Nephron progenitor cell (in vitro differentiated cells): ENCODE measurements around the gene TRAPPC5.

Source experiments
- DNase-seq: peaks from one replicate; pipeline ENCODE4 v3.0.0; 2021
- H3K27ac Mint-ChIP-seq: 2 replicates; pipeline ENCODE4 v1.8.0; 2021; ENCODE audit warnings: mild to moderate bottlenecking, moderate library complexity, mixed read lengths
- H3K27me3 Mint-ChIP-seq: 2 replicates; pipeline ENCODE4 v1.8.0; 2021; ENCODE audit warnings: mild to moderate bottlenecking, low read depth, mixed read lengths; ENCODE audit not compliant: poor library complexity
- H3K36me3 Mint-ChIP-seq: 2 replicates; pipeline ENCODE4 v1.8.0; 2021; ENCODE audit warnings: low read depth, mixed read lengths
- H3K4me1 Mint-ChIP-seq: 2 replicates; pipeline ENCODE4 v1.8.0; 2021; ENCODE audit warnings: mixed read lengths
- H3K4me3 Mint-ChIP-seq: 2 replicates; pipeline ENCODE4 v1.8.0; 2021; ENCODE audit warnings: mild to moderate bottlenecking, moderate library complexity, mixed read lengths
- H3K9me3 Mint-ChIP-seq: 2 replicates; pipeline ENCODE4 v1.8.0; 2021; ENCODE audit warnings: mild to moderate bottlenecking, moderate library complexity, mixed read lengths
- TF ChIP-seq, protein P1 (sequence below): fragments of 200-600 bp; sonication (generic); IDR thresholded peaks from 2 replicates; pipeline ENCODE4 v1.5.0; 2021; ENCODE audit warnings: antibody characterized with exemption

The TRAPPC5 gene

DNA sequence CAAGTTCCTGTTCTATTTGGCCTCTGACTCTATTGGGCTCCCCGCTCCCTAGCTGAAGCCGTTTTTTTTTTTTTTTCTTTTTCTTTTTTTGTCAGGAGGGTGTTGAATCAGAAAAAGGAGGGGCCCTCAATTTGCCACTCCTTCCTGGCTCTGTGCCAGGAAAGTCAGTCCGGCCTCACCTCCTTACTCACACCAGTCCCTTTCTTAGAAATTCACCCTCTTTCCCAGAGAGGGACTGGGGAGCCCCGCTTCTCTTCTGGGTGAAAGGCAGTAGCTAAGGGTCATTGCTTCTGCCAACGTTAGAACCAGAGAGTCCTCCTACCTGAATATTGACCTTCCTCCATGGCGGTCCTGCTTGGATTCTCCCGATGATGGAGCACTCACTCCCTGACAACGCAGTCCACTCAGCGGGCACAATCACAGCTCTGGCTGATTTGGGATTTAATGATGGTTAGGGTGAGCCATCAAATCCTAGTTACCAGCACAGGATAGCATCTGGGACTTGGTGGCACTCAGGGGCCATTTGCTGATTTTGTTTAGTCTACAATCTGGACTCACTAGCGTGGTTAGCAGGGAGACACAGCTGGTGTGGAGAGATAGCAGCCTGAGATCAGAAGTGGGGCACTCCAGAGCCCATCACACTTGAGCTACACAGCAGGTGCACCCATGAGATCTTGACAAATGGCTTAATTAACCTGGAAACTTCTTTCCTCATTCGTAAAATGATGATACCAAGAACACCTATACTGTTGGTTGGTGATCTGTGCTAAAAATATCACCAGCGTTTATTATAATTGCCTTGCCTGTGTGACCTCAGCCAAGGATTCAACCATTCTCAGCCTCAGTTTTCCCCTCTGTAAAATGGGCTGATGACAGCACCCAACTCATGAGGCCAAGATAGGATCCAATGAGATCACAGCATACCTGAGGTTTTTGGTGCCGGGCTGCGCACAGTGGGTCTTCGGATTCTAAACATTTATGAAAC, 19.1 kb downstream of the TRAPPC5 start:
- Mint-ChIP-seq H3K4me3 (no peak overlapping the region), H3K27ac (no peak overlapping the region), H3K36me3 (no peaks in the 10 kb centered on the region), H3K9me3 (no peaks in the 10 kb centered on the region), H3K27me3 (peaks cover 68% of the 10 kb centered on the region), H3K4me1 (no peaks in the 10 kb centered on the region)
- no peak for DNase-seq
- TF ChIP-seq, protein P1, sequence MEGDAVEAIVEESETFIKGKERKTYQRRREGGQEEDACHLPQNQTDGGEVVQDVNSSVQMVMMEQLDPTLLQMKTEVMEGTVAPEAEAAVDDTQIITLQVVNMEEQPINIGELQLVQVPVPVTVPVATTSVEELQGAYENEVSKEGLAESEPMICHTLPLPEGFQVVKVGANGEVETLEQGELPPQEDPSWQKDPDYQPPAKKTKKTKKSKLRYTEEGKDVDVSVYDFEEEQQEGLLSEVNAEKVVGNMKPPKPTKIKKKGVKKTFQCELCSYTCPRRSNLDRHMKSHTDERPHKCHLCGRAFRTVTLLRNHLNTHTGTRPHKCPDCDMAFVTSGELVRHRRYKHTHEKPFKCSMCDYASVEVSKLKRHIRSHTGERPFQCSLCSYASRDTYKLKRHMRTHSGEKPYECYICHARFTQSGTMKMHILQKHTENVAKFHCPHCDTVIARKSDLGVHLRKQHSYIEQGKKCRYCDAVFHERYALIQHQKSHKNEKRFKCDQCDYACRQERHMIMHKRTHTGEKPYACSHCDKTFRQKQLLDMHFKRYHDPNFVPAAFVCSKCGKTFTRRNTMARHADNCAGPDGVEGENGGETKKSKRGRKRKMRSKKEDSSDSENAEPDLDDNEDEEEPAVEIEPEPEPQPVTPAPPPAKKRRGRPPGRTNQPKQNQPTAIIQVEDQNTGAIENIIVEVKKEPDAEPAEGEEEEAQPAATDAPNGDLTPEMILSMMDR: no peak

DNA sequence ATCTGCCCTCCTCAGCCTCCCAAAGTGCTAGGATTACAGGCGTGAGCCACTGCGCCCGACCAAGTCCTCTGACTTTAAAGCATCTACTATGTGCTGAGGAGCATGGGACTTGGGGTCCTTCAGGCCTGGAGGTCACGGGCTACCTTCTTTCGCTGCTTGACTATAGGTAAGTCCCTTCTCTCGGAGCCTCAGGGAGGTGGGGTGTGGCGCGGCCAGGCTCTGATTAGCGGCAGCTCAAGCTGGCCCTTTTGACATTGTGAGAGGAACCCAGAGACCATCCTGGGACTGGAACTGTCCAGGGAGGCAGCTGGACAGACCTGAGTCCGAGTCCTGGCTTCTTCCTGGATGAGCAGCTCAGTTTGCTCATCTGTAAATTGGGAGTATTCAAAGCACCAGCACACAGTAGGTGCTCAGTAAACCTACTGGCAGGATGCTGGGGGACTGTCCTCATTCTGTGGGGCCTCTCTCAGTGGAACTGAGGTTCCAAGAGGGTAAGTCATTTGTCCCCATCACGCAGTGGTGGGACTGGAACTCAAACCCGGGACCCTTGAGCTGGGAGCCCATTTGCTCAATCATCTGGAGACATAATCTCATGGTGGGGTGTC, 20.5 kb downstream of the TRAPPC5 start:
- Mint-ChIP-seq H3K4me1 (no peaks in the 10 kb centered on the region), H3K9me3 (no peaks in the 10 kb centered on the region), H3K27ac (no peak overlapping the region), H3K4me3 (no peak overlapping the region), H3K36me3 (no peaks in the 10 kb centered on the region), H3K27me3 (peaks cover 67% of the 10 kb centered on the region)
- TF ChIP-seq, protein P1: no peak
- no peak for DNase-seq

DNA sequence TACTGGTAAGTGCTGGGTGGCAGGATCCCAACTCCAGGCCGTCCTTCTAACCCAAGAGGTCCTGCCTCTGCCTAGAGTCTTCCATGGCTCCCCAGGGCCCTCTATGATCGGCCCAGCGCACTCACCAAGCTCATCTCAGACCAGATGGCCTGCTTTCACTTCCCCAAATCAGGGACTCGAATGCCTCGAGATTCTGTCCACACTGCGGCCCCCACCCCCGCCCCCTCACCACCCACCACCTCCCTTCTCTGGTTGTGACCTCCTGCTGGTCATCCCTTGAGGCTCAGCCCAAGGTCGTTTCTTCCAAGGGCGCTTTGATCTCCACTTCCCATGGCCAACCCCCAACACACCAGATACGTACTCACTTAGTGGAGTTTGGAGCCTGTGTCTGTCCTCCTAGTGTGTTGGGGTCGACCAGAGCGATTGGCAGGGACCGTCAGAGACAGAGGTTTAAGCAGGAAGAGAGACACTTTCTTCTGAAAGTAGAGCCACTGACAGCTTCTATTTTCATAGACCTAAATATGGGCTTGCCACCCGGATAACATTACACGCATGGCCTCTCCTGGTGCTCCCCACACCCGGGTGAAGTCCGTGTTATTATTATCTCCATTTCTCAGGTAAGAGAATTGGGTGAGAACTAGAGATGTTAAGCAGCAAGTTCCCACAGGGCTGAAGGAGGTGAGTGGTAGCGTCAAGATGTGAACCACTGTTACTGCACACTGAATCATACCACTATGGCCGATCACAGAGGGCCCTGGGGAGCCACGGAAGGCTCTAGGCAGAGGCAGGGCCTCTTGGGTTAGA, 21.2 kb downstream of the TRAPPC5 start, which contains the start of gene FCER2:
Gene FCER2, minus strand, starts transcription at position 478 of the 804 bp plus-strand sequence. CDS start 2,371 bp downstream, outside the sequence.
- Mint-ChIP-seq H3K27ac (peak within 1 kb of the TSS; percentile 27), H3K9me3 (no peaks in the 10 kb centered on the region), H3K4me3 (no peak within 1 kb of the TSS), H3K36me3 (no peaks in the 10 kb centered on the region), H3K4me1 (no peaks in the 10 kb centered on the region), H3K27me3 (peaks cover 66% of the 10 kb centered on the region)
- TF ChIP-seq, protein P1: no peak
- DNase-seq: no peak

DNA sequence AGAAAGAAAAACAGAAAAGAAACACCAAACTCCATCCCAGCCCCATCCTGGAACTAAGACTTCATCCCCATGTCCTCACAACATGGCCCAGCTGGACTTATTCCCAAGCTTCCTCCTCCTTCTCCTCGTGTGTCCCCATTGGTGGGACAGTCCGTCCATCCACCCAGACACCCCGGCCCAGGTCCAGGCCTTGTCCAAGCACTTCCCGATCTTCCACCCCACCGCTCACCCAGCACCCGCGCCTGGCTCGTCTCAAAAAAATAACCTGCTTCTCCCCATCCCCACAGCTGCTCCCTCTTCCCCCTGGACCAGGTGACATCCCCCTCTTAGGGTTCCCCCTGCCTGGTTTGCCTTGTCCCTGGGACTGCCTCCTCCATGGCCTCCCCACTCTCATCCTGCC, 22.7 kb downstream of the TRAPPC5 start:
- peaks cover 53% of the 10 kb centered on the region for H3K27me3 Mint-ChIP-seq
- TF ChIP-seq, protein P1: no peak
- H3K27ac Mint-ChIP-seq: no peak overlapping the region
- H3K4me3 Mint-ChIP-seq: no peak overlapping the region
- H3K4me1 Mint-ChIP-seq: no peaks in the 10 kb centered on the region
- no peaks in the 10 kb centered on the region for H3K9me3 Mint-ChIP-seq
- no peak for DNase-seq
- H3K36me3 Mint-ChIP-seq: no peaks in the 10 kb centered on the region

DNA sequence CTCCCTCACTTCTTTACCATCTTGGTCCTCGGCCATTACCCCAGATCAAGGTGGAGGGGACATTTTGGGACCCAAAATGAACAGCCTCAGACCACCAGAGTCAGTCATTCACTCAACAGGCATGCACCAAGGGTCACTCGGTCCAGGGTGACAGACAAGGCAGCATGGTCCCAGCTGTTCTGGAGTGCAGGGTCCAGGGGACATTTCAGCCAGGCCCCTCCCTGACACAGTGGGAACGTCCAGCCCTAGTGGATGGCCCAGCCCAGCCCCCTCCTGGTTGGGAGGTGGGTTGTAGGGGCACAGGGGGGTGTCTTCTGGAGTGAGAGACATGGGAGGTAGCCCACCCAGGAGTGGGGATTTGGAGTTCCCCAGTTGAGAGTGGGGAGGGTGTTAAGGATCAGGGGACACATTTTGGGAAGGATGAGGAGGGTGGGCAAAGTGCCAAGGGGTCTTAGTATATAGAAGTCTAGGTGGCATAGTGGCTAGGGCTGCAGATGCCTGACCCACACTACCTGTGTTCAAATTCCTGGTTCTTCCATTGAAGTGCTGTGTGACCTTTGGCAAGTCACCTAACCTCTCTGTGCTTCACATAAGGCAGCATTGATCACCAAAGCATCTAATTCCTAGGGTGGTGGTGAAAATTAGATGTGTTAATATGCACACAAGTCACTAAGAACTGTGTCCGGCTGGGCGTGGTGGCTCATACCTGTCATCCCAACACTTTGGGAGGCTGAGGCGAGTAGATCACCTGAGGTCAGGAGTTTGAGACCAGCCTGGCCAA, 23.8 kb downstream of the TRAPPC5 start:
- no peaks in the 10 kb centered on the region for H3K36me3 Mint-ChIP-seq
- TF ChIP-seq, protein P1: no peak
- H3K9me3 Mint-ChIP-seq: no peaks in the 10 kb centered on the region
- H3K4me3 Mint-ChIP-seq: no peak overlapping the region
- DNase-seq: no peak
- no peak overlapping the region for H3K27ac Mint-ChIP-seq
- H3K4me1 Mint-ChIP-seq: no peaks in the 10 kb centered on the region
- H3K27me3 Mint-ChIP-seq: peaks cover 46% of the 10 kb centered on the region
